Activated T-cell treated with anti-CD3 and anti-CD28 coated beads, Interleukin-2, amount 50 U/mL, for 72 hours (primary cell): ENCODE measurements around the gene TRANK1. TPM values are rescaled to one million over a fixed set of nuclear protein-coding genes. Genes with fewer than 3 reads are reported as not detected.
"Not testable (repeated sequence)": the region's sequence is repeated elsewhere in the genome, so short reads cannot be mapped to it uniquely, and the experiment has no call there.

Source experiments
- ATAC-seq, 2 donors: fragments of 150-1000 bp; cut with Tn5 transposase; replicated peaks in 1 of 2; 2 replicates each; pipeline ENCODE4 v1.10.0; 2021; ENCODE audit warnings: moderate library complexity in 2 of 2, mild to moderate bottlenecking in 1 of 2
- DNase-seq, 2 donors: peaks; one replicate each; pipeline ENCODE4 v3.0.0; 2021 to 2022; ENCODE audit warnings: mixed read lengths in 1 of 2
- H3K27ac Mint-ChIP-seq: one replicate; pipeline ENCODE4 v1.8.0; 2022; ENCODE audit warnings: mild to moderate bottlenecking, moderate library complexity, mixed read lengths
- H3K27me3 Mint-ChIP-seq: one replicate; pipeline ENCODE4 v1.8.0; 2022; ENCODE audit warnings: low read depth, mixed read lengths
- H3K36me3 Mint-ChIP-seq, 2 donors: one replicate each; pipeline ENCODE4 v1.8.0; 2022; ENCODE audit warnings: mixed read lengths in 2 of 2, mild to moderate bottlenecking in 1 of 2; ENCODE audit not compliant: insufficient read depth in 2 of 2
- H3K4me1 Mint-ChIP-seq: one replicate; pipeline ENCODE4 v1.8.0; 2022; ENCODE audit warnings: low read depth, mixed read lengths
- H3K4me3 Mint-ChIP-seq, 2 donors: one replicate each; pipeline ENCODE4 v1.8.0; 2022; ENCODE audit warnings: mild to moderate bottlenecking in 2 of 2, mixed read lengths in 2 of 2, moderate library complexity in 2 of 2
- H3K9me3 Mint-ChIP-seq, 2 donors: one replicate each; pipeline ENCODE4 v1.8.0; 2022; ENCODE audit warnings: mixed read lengths in 2 of 2
- total RNA-seq, 2 donors: library from RNA; stranded (reverse); gene quantifications; one replicate each; pipeline ENCODE4 v1.2.3, GENCODE V29; 2022

Gene TRANK1
- total RNA-seq, 2 donors from 2014 or later = 19.1 to 25.8 TPM

DNA sequence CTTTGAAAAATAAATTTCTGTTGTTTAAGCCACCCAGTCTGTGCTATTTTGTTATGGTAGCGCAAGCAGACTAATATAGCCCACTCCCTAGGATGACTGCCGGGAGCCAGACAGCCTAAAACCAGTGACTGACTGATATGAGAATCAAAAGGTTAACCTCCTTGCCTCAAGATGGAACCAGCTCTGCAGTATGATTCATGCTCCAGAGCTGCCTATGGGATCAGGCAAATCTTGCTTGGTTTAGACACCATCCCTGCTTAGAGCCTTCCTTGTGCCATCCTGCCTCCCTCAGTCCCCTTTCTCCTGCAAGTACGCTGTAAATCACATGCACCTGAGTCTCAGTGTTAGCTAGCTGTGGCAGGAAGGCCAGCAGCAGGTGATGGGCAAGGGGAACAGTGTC lies 39.3 kb downstream of the TRANK1 start:
- Mint-ChIP-seq H3K36me3 (peaks cover 0 to 4% of the 10 kb centered on the region in 2 donors), H3K4me1 (peaks cover 81% of the 10 kb centered on the region), H3K4me3 (peak overlapping the region; percentile 44 to 89), H3K27me3 (peaks cover 7% of the 10 kb centered on the region), H3K9me3 (no peaks in the 10 kb centered on the region), H3K27ac (peak overlapping the region; percentile 97)
- DNase-seq (no peak), ATAC-seq (peak; percentile 33 to 40)

DNA sequence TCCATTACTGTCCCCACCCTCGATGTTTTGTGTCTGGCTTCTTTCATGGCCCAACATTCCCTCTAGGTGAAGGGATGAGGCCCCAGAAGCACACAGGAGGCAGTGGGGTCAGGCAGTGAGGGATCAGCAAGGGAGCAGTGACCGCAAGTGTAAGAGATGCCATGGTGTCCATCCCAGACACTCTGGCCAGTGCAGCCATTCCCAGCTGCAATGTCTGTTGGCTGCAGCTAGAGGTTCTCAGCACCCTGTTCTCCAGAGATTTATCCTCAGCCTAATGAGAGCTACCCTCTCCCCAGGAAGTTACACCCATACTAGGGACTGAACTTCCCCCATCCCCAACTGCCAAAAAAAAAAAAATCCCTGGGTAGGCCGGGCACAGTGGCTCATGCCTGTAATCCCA lies 40.2 kb downstream of the TRANK1 start:
- H3K27me3 Mint-ChIP-seq = peaks cover 7% of the 10 kb centered on the region
- H3K9me3 Mint-ChIP-seq = no peaks in the 10 kb centered on the region
- H3K36me3 Mint-ChIP-seq = peaks cover 0 to 4% of the 10 kb centered on the region in 2 donors
- peaks cover 86% of the 10 kb centered on the region for H3K4me1 Mint-ChIP-seq
- H3K4me3 Mint-ChIP-seq = no peak overlapping the region
- ATAC-seq (no peak), DNase-seq (no peak)
- H3K27ac Mint-ChIP-seq = no peak overlapping the region

DNA sequence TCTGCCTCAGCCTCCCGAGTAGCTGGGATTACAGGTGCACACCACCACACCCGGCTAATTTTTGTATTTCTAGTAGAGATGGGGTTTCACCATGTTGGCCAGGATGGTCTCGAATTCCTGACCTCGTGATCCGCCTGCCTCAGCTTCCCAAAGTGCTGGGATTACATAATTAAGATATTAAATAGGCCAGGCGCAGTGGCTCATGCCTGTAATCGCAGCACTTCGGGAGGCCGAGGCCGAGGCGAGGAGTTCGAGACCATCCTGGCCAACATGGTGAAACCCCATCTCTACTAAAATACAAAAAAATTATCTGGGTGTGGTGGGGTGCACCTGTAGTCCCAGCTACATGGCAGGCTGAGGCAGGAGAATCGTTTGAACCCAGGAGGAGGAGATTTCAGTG lies 40.8 kb downstream of the TRANK1 start:
- H3K9me3 Mint-ChIP-seq, H3K27me3 Mint-ChIP-seq, H3K36me3 Mint-ChIP-seq, H3K4me3 Mint-ChIP-seq, H3K27ac Mint-ChIP-seq, DNase-seq, ATAC-seq: not testable (repeated sequence)
- peaks cover 80% of the 10 kb centered on the region for H3K4me1 Mint-ChIP-seq

DNA sequence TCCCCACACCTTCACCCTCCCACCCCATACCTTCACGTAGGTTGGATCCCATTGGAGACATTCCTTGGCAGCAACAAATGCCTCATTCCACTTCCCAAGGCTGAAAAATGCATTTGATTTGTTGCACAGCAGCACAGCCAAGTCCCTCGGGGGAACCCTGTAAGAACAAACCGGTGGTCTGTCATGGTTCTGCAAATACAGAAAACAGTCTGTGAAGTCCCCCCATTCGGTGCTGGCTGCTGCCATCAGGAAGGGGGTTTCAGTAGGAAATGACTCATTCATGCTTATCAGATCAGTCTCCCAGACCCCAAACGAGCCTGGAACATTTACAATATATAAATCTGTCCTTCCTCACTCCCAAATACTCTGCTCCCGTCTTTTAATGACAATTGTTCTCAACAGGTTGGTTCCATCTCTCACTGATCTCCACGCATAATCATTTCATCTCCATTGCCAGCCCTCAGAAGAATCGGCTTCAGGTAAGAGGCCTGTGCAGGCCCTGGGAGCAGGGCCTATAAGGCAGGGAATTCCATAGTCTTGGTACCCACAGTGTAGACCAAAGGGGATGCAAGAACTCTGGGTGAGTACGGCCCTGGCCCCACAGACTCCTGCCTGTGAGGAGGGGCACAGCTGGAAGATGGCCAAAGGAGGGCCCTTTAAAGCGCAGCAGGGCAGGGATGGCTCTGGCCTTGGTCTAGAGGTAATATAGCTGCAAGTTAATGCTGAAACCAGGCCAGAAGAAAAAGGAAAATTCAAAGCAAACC lies 41.6 kb downstream of the TRANK1 start:
- H3K4me1 Mint-ChIP-seq = peaks cover 76% of the 10 kb centered on the region
- DNase-seq (no peak), ATAC-seq (no peak)
- peaks cover 1 to 4% of the 10 kb centered on the region in 2 donors for H3K36me3 Mint-ChIP-seq
- no peak overlapping the region for H3K27ac Mint-ChIP-seq
- H3K4me3 Mint-ChIP-seq = peak overlapping the region in 1 of 2 donors; percentile 29
- H3K9me3 Mint-ChIP-seq = no peaks in the 10 kb centered on the region
- H3K27me3 Mint-ChIP-seq = peaks cover 7% of the 10 kb centered on the region

DNA sequence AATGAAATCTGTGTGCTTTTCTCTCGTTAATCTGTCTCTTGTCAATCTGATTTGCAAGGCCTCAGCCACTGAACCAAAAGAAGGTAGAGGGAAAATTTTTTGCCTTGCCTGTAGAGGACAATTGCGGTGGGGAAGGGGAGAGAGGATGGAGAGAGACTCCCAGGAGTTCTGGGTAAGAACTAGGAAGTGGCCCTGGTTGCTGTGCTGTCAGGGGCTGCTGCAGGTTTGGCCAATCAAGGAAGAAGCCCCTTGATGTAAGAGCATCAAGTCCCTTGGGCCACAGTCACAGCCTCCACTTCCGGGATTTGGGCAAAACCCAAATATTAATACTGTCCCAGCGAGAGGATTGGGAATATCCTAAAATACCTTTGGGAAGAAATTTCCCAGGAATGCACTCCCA lies 43.3 kb downstream of the TRANK1 start:
- no peaks in the 10 kb centered on the region for H3K9me3 Mint-ChIP-seq
- DNase-seq (no peak), ATAC-seq (no peak)
- no peak overlapping the region for H3K4me3 Mint-ChIP-seq
- peaks cover 78% of the 10 kb centered on the region for H3K4me1 Mint-ChIP-seq
- H3K27me3 Mint-ChIP-seq = peaks cover 7% of the 10 kb centered on the region
- no peak overlapping the region for H3K27ac Mint-ChIP-seq
- peaks cover 0 to 5% of the 10 kb centered on the region in 2 donors for H3K36me3 Mint-ChIP-seq

DNA sequence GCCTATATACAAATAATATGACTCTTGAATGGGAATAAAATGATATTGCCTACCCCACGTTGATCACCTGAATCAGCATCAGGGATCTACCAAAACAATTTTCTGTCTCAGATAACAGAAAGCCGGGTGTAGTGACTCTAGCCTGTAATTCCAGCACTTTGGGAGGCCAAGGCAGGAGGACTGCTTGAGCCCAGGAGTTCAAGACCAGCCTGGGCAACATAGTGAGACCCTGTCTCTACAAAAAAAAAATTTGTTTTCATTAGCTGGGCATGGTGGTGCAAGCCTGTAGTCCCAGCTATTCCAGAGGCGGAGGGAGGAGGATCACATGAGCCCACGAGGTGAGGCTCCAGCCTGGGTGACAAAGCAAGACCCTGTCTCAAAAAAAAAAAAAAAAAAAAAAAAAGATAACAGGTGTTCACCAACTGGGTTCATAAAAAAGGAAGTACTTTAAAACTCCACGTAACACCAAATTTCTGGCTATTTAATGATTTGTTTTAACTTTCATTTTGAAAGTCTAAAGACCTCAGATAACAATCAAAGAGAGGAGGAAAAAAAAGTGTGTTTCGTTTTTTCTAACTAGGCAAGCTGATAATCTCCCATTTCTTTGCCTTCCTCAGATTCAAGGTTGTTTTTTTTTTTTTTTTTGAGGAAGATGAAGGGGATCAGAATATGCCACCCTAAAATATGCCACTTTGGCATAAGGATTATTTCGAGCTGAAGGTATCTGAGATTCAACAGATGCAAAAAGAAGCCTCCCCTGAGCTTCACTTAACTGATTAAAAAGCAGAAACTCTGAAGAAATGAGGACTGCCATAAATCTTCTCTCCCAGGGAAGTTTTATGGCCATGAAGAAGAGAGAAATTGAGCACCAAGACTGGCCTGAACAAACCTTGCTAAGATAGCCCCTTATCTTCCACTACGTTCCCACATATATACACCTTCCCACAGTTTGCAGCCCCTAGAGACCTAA lies 44.1 kb downstream of the TRANK1 start:
- Mint-ChIP-seq H3K4me1 (peaks cover 75% of the 10 kb centered on the region), H3K27me3 (peaks cover 7% of the 10 kb centered on the region), H3K4me3 (peak overlapping the region; percentile 53 to 54), H3K36me3 (peaks cover 0 to 5% of the 10 kb centered on the region in 2 donors), H3K9me3 (no peaks in the 10 kb centered on the region), H3K27ac (peak overlapping the region; percentile 63)
- no peak for DNase-seq
- ATAC-seq = no peak

DNA sequence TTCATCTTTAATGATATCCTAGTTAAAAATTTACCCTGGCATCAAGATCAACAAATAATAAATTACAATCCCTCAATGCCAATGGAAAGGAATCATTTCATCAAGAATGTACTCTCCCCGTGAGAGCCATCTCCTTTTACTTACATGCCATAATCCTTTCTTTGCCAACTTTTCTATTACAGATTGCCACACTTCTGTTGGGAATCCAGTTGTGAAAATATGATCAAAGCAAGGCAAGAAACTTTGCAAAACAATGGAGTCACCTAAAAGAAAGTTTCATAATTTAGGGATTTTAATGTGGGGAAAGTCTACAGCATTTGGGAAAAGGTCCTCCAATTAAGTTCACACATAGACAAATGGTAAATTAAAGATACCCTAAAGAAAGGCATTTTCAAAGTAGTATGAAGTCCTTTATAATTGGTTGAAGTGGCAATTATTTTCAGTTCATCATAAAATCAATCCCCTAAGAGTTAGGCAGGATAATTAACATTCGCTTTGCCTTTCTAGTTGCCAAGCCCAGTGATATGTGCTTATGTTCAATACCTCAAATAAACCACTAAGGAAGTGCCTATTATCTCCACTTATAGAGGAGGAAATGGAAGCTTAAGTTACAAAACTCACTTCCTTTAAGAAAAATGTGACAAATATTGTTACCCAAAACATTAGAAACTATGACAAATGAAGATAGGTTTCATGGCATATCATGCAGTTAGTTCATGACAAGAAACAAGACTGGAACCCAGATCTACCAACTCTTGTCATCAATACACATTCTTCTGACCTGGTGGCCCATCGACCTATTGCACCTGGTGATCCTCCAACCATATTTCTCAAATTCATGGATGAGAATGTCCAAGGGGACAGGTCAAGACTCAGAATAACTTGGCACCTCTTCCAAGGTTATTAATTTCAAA lies 49.1 kb downstream of the TRANK1 start:
- peaks cover 67% of the 10 kb centered on the region for H3K4me1 Mint-ChIP-seq
- H3K4me3 Mint-ChIP-seq = no peak overlapping the region
- DNase-seq (no peak), ATAC-seq (no peak)
- H3K27me3 Mint-ChIP-seq = no peaks in the 10 kb centered on the region
- H3K36me3 Mint-ChIP-seq = peaks cover 3 to 5% of the 10 kb centered on the region in 2 donors
- no peaks in the 10 kb centered on the region for H3K9me3 Mint-ChIP-seq
- peak overlapping the region; percentile 15 for H3K27ac Mint-ChIP-seq

DNA sequence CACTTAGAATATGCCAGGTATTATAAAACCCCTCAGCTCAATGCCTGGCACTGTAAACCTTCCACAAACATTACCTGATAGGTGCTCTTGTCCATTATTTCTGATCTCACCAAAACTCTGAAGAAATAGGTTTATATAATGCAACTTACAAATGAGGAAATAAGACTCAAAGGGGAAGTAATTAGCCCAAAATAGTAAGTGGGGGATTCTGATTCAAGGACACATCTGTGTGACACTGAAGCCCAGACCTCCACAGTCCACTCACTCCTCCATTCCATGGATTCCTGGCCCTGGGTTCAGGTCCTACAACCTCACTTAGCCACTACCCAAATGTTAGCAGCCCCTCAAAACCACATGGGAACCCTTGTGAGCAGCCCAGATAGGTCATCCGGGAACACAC lies 49.9 kb downstream of the TRANK1 start:
- Mint-ChIP-seq H3K27ac (no peak overlapping the region), H3K4me3 (no peak overlapping the region), H3K9me3 (no peaks in the 10 kb centered on the region), H3K27me3 (no peaks in the 10 kb centered on the region), H3K36me3 (peaks cover 3 to 5% of the 10 kb centered on the region in 2 donors), H3K4me1 (peaks cover 58% of the 10 kb centered on the region)
- ATAC-seq (no peak), DNase-seq (no peak)

DNA sequence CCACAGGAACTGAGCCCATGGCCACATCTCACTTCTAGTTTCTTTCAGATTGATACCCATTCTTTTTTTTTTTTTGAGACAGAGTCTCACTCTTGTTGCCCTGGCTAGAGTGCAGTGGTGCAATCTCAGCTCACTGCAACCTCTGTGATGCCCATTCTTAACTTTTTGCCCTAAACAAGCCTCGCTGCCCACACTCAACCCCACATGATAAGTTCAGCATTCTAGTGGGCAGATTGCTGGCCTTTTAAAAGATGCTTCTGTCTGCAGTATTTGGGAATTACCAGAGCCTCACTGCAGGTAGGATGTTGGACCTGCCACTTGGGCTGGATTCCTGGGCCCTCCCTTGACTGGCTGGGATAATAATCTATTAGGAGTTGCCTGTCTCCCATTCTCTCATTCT lies 51.0 kb downstream of the TRANK1 start:
- H3K9me3 Mint-ChIP-seq = no peaks in the 10 kb centered on the region
- peak overlapping the region; percentile 6 for H3K27ac Mint-ChIP-seq
- no peak for ATAC-seq
- peaks cover 3 to 7% of the 10 kb centered on the region in 2 donors for H3K36me3 Mint-ChIP-seq
- H3K27me3 Mint-ChIP-seq = no peaks in the 10 kb centered on the region
- no peak for DNase-seq
- peaks cover 55% of the 10 kb centered on the region for H3K4me1 Mint-ChIP-seq
- H3K4me3 Mint-ChIP-seq = no peak overlapping the region

DNA sequence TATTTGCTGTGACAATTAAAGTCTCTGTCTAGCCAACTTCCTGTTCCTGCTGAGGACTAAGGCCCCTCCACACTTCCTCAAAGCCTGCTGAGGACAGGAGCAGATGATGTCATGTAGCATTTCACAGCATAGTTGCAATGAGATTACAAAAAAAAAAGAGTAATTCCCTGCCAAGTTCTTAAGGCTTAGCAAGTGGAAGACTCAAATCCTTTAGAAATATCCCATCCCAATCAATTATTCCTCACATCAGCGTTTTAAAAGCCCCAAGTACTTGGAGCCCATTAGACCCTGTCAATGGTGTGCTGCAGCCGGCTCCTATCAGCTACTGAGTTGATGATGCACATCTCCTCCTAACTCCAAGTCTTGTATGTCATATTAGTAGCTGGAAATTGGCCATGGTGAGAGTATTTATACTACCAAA lies 51.7 kb downstream of the TRANK1 start:
- no peaks in the 10 kb centered on the region for H3K27me3 Mint-ChIP-seq
- no peak for DNase-seq
- peak overlapping the region; percentile 62 for H3K27ac Mint-ChIP-seq
- H3K9me3 Mint-ChIP-seq = no peaks in the 10 kb centered on the region
- H3K4me3 Mint-ChIP-seq = no peak overlapping the region
- H3K36me3 Mint-ChIP-seq = peaks cover 3 to 4% of the 10 kb centered on the region in 2 donors
- H3K4me1 Mint-ChIP-seq = peaks cover 51% of the 10 kb centered on the region
- ATAC-seq = no peak

DNA sequence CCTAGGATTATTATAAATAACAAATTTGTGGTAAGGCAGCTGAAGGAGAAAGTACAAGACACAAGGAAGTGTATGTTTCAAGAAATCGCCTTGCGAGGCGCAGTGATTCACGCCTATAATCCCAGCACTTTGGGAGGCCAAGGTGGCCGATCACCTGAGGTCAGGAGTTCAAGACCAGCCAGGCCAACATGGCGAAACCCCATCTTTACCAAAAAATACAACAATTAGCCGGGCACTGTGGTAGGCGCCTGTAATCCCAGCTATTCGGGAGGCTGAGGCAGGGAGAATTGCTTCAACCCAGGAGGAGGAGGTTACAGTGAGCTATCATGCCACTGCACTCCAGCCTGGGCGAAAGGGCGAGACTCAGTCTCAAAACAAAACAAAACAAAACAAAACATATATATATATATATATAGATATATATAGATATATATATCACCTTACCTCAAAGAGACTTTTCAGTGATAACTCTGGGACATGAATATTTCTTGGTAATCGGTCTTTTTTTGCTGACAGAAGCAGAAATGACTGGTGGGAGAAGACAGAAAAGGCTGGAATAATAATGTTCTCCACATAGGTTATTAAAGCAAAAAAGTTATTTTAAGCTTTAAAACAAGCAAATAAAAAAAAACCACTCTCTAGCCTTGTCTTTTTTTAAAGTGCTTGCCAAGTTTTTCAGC lies 52.3 kb downstream of the TRANK1 start:
- Mint-ChIP-seq H3K4me3 (no peak overlapping the region), H3K27ac (peak overlapping the region; percentile 62), H3K27me3 (no peaks in the 10 kb centered on the region), H3K36me3 (peaks cover 2 to 3% of the 10 kb centered on the region in 2 donors), H3K9me3 (no peaks in the 10 kb centered on the region), H3K4me1 (peaks cover 47% of the 10 kb centered on the region)
- ATAC-seq (no peak), DNase-seq (no peak)

DNA sequence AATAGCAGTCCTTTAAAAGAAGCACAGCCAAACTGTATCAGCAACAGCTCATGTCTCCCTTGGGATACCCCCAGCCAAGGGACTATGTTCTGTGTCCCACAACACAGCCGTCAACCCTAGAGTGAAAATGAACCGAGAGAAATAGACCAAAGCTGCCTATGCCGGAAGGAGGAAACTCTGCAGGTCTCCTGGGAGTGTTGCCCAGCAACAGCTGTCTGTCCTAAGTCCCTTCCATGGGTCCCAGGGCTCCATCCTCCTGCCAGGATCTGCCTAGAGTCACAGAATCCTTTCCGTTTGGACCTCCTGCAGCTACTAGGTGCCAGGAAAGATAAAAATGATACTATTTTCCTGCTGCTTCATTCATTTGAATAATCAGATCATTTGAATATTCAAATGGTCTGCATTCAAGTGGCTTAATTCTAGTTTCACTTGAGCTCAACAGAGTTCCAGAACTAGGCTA lies 53.1 kb downstream of the TRANK1 start:
- Mint-ChIP-seq H3K9me3 (no peaks in the 10 kb centered on the region), H3K4me3 (no peak overlapping the region), H3K27me3 (no peaks in the 10 kb centered on the region), H3K4me1 (peaks cover 39% of the 10 kb centered on the region), H3K27ac (no peak overlapping the region), H3K36me3 (peaks cover 2 to 3% of the 10 kb centered on the region in 2 donors)
- ATAC-seq = no peak
- DNase-seq = no peak
